Measurements from ENCODE around the gene TOMM34.

TOMM34 gene

GRCh38 chr20:44962483-44962882 lies 2.3 kb upstream of the TOMM34 start:
- DNase-seq (ENCODE audit: low spot score): no peak

DNA sequence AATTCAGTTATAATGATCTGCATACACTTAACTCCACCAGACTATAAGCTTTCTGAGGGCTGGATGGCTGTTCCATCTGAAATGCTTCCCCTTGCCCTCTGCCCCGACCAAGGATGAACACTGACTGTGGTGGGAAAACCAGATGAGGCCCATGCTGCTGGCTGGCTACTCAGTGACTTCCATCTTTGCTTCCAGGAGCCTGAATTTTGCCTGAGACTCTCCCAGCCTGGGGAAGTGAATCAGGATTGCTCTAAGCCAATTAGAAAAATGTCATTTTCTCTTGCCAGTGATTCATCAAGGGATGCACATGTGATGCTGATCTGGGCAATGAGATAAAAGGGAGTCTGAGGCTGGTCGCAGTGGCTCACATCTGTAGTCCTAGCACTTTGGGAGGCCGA lies 1.7 kb upstream of the TOMM34 start:
- DNase-seq (ENCODE audit: low spot score): no peak

DNA sequence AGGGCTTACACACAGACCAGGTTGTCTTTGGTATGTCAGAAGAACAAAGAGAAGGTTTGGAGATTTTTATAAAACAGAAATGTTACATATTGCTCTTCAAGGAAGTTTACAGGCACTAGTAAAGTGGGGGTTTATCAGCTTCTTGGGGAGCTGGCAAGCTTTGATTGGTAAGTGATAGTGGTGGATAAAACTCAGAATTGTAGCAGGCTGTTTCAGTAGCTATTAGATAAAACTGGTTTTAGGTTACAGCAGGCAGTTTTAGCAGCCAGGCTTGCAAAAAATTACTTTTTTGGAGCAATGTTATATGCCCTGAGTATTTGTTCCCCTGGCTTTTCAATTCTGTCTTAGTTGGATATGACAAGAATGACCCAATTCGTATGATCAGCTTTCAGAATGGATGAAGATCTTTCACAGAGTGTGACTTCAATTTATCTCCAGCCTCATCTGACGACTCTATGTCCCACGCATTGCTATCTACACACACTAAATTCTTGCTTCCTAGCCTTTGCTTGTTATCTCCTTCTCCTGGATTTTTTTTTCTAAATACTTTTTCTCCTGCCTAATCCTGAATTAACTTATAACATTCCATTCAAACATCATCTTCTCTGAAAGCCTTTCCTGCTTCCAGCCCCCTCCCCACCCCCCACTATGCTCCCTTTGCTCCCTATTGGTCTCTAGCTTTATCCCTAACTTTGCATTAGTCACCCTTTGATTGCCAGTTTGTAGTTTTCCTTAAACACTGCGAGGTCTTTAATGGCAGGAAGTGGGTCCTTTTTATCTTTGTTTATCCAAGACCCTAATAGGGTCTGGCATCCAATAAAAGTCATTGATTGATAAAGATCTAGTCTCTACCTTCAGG lies 1.0 kb upstream of the TOMM34 start:
- DNase-seq (ENCODE audit: low spot score): no peak

GRCh38 chr20:44959638-44960102 lies 527 bp downstream of the TOMM34 start:
- no peak for DNase-seq (ENCODE audit: low spot score)

- no peak for DNase-seq (ENCODE audit: low spot score)
Measured at GRCh38 chr20:44959082-44959637, 1.0 kb downstream of the TOMM34 start.

DNA sequence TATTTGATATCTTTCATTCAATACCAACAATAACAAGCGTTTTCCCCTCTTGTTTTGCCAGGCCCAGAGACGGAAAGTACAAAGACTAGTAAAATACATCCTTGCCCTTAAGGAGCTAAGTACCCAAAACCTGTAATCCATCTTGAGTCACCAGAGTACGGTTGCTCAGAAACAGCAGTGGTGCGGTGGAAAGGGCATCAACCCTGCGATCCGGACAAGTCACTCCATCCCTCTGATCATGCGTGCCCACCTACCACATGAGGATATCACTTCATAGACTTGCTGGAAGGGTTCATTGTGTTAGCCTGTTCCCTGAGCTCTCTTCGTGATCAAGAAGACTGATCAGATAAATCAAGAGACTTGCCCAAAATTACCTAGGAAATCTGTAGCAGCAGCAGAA lies 1.9 kb downstream of the TOMM34 start:
- DNase-seq (ENCODE audit: low spot score): no peak

DNA sequence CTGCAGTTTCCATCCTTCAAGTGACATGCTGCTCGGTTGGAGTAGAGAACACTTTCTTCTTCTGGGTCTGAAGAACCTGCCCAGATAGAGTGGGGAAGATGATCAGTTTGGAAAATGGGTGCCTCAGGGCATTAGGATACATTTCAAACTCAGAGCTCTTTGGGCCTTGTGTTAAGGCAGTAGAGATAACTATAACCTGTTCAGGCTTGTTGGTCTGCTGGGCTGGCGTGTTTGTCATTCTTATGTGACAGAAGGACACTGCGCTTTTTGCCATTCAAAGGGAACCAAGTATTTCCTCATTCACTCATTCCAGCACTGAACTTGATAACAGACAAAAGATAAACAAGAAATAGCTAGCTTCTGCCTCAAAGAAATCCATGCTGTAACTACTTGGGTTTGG lies 3.8 kb downstream of the TOMM34 start:
- no peak for DNase-seq (ENCODE audit: low spot score)

GRCh38 chr20:44955270-44955669 lies 4.9 kb downstream of the TOMM34 start:
- DNase-seq (ENCODE audit: low spot score): no peak

DNA sequence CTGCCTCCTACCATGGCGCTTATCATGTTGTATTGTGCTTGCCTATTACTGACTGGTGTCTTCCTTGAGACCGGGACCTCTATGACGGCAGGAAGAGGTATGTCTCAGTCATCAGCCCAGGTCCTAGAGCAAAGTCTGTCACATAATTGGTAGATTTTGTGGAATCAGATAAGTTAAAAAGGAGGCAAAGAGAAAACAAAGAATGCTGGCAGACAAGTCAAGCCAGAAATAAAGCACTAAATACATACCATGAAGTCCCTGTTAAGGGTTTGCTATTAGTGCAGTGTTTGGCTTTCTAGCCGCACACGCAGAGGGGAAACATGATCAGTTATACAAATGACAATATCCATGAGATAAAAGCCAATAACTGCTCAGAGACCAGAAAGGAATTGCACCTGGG lies 6.0 kb downstream of the TOMM34 start:
- DNase-seq (ENCODE audit: low spot score): no peak

DNA sequence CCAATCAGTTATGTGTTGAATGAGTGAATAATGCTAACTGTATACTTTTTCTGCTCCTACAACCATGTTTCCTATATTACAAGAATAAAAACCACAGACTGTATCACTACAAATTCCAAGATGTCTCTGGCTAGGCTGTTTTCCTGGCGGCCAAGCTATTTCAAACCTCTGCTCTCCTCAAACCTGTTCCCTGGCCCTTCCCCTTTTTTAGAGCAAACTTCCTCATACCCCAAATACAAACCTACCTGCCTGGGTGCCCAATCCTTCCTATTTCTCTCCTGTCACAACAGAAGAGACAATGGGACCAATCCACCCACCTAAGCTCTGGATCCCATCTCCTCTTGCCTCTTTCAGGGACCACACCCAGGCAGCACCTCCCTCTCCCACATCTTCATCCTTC lies 7.5 kb downstream of the TOMM34 start:
- DNase-seq (ENCODE audit: low spot score): no peak

DNA sequence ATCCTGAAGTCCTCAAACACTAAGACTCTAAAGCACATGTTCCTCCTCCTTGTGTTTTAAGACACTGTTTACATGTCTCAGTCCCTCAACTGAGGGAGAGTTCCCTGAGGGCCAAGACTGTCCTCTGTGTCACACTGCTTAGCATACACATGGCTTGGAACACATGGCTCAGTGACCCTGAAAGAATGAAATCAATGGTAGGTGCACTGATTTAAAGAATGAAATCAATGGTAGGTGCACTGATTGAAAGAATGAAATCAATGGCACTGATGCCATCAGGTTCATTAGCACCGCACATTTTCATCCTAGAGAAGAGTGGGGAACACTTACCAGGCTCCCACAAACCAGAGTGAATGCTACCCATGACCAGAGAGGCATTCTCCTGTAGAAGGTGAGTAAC lies 9.8 kb downstream of the TOMM34 start:
- no peak for DNase-seq (ENCODE audit: low spot score)

DNA sequence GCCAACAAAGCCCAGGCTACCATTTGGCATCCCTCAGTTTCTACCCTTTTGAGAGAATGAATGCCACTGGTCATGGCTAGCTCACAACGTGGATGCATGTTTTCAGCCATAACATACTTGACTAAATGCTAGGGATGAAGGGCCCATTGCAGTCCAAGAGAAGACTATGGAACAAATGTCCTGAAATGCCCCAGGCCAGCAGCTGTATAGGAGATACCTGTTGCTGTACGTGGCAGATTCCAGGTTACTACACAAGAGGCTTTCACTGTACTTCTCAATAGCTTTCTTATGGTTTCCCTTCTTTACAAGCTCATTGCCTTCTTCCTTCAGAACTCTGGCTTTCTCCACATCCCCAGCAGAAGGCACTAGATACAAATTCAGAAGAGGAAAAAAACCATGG lies 11.7 kb downstream of the TOMM34 start:
- no peak for DNase-seq (ENCODE audit: low spot score)

DNA sequence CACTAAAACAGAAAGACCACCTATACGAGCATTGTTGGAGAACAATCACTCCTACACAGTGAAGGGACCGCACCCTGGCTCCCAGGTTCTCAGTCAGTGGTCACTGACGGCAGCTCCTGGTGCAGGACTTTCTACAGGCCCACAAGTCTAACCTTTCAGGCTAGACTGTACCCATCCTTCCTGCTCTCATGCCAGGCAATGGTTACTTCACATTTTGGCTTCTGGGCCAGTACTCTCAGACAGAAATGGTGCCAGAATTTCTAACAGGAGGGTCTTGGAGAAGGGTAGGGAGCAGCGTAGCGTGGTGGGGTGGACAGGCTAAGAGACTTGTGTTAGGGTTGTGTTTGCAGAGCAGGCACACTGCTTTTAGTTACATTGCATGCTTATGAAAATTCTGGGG lies 12.1 kb downstream of the TOMM34 start:
- no peak for DNase-seq (ENCODE audit: low spot score)

DNA sequence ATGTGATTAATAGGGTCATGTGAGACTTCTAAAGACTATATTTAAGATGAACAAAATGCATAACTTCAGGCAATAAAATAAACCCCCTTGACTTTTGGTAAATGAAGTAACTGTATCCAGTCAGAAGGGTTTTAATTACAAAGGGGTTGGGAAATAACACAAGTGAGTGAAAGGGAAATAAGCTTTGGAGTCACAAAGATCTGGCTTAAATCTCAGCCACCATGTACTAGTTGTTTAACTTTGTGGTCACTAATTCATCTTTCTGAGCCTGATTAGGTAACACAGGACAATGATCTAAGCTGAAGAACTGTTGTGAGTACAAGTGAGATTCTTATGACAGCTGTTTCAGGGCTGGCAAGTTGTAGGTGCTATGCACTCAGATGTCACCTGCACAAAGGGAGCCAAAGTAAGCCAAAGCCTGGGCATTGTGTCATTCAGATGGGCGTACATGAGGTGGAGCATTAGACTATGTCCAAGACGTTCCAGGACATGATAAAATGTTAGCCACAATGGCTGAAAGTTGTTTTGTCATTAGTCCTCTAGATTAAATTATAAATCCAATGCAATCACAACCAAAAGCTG lies 13.8 kb downstream of the TOMM34 start:
- DNase-seq (ENCODE audit: low spot score): no peak

GRCh38 chr20:44945261-44945660 lies 14.9 kb downstream of the TOMM34 start:
- no peak for DNase-seq (ENCODE audit: low spot score)

GRCh38 chr20:44943828-44944227 lies 16.4 kb downstream of the TOMM34 start:
- no peak for DNase-seq (ENCODE audit: low spot score)

GRCh38 chr20:44942264-44942973 lies 17.8 kb downstream of the TOMM34 start:
- DNase-seq (ENCODE audit: low spot score): peak; percentile 39

DNA sequence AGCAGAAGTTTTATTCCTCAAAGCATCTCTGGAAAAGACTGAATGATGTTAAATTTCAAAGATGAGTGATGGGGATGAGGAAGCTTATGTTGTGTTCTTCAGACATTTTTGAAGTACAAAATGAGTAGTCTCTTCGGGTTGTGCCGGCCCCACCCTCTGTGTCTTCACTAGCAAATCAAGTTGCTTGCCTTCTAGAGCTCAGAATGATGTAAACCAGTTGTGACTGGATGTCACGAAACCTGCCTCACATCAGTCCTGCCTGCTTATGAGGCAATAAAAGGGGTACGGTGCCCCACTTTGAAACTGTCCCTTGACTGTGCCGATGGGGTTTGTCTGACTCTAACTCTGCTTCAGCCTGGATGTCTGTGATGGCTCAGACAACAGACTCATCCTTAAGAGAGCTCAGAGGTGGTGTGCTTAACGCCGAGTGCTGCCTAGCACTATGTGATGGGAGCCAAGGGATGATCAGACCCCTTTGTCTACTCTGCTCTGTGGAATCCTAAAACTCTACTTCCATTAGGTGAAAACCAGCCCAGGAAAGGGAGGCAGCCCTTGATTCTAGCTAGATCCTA lies 19.0 kb downstream of the TOMM34 start:
- DNase-seq (ENCODE audit: low spot score): no peak

DNA sequence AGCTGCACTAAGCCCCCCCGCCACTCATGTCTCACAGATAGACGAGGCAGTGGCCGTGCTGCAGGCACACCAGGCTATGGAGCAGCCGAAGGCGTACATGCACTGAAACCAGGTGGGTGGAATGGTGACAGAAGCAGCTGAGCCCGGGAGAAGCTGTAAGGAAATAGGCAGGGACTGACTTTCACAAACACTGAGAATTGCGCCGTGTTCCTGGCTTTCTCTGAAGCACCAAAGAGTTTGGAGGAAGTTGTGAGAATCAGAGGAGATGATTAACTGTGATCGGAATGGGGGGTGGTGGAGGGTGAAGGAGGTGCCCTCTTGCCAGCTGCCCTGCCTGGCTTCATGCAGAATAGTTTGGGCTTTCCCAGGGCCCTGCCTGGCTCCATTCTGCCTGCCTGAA lies 21.6 kb downstream of the TOMM34 start:
- DNase-seq (ENCODE audit: low spot score): no peak

DNA sequence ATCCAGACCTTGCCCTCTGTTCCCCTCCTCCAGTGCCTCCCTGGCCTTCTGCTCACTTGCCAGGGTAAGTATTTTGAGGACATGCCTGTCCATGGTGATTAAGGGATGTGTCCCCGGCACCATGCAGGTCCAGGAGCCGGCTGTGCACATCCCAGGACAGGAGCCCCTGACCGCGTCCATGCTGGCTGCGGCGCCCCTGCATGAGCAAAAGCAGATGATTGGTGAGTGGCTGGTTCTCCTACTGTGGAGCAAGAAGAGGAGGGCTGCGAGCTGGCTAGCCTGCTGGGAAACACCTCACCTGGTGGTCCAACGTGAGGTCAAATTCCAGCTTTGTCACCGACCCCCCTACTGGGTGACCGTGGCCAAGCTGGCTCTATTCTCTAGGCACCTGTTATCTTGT lies 23.7 kb downstream of the TOMM34 start:
- no peak for DNase-seq (ENCODE audit: low spot score)

DNA sequence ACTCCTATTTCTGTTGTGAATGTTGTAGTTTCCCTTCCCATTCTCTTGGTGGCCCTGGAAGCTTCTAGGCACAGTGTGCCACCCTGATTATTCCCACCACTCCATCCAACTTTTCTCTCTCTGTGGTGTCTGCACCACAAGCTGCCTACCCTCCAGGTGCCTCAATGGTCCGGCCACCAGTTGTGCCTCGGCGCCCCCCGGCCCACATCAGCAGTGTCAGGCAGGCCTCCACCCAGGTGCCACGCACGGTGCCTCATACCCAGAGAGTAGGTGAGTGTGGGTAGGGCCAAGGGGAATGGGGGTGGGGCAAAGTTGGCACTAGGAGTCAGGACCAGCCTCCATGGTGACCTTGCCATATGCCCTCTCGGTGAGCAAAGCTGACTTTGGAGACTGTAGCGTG lies 27.3 kb downstream of the TOMM34 start:
- DNase-seq (ENCODE audit: low spot score): no peak

- DNase-seq (ENCODE audit: low spot score): no peak
Measured at GRCh38 chr20:44931911-44932310, 28.3 kb downstream of the TOMM34 start.
